AG09309 (cell line): ENCODE measurements around the gene CHURC1.

ENCODE experiments used
- DNase-seq: peaks from one replicate; pipeline ENCODE4 v3.0.0-alpha.2; 2010; ENCODE audit warnings: low read depth
- H3K4me3 ChIP-seq: 2 replicates; pipeline ENCODE4 v1.5.1; 2011; ENCODE audit warnings: mild to moderate bottlenecking, low read depth, low read length, moderate library complexity; ENCODE audit not compliant: control insufficient read depth
- TF ChIP-seq, protein P1 (sequence below): IDR thresholded peaks from 2 replicates; pipeline ENCODE4 v1.5.1; 2011; ENCODE audit warnings: mild to moderate bottlenecking, low read depth, low read length, inconsistent platforms; ENCODE audit not compliant: insufficient read depth, control insufficient read depth; ENCODE audit errors: missing control alignments

Gene CHURC1

DNA sequence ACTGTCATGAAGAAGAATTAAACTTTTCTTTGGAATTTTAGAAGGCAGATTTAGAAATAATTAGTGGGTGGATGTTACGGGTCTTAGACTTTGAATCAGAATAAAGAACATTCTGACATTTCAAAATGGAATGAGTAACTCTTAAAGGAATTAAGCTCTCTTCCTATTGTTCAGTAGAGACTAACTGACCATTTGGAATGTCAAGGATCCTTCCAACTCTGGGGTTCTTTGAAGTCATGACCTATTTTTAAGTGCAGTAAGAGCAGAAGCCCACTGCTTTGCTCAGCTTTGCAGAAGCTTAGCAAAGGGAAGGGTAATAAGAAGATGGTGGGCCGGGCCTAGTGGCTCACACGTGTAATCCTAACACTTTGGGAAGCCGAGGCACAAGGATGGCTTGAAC is 4.0 kb downstream of the CHURC1 start:
- TF ChIP-seq, protein P1, sequence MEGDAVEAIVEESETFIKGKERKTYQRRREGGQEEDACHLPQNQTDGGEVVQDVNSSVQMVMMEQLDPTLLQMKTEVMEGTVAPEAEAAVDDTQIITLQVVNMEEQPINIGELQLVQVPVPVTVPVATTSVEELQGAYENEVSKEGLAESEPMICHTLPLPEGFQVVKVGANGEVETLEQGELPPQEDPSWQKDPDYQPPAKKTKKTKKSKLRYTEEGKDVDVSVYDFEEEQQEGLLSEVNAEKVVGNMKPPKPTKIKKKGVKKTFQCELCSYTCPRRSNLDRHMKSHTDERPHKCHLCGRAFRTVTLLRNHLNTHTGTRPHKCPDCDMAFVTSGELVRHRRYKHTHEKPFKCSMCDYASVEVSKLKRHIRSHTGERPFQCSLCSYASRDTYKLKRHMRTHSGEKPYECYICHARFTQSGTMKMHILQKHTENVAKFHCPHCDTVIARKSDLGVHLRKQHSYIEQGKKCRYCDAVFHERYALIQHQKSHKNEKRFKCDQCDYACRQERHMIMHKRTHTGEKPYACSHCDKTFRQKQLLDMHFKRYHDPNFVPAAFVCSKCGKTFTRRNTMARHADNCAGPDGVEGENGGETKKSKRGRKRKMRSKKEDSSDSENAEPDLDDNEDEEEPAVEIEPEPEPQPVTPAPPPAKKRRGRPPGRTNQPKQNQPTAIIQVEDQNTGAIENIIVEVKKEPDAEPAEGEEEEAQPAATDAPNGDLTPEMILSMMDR, result no peak
- no peak for DNase-seq
- H3K4me3 ChIP-seq, result no peak overlapping the region

DNA sequence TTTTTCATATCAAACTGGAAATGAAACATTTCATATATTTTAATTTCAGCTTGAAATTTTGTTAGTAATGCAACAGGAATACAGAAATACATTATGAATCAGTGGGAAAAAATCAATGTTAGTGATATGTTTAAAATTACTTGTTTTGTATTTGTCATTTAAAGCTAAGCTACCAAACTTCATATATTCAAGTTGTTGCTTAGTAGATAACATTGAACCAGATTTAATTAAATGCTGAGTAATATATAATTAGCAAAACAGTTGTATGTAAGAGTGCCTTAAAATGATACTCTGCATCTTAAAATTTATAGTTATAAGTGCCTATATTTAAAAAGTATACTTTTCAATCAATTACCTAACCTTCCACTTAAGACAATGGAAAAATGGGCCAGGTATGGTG is 5.0 kb downstream of the CHURC1 start:
- no peak for DNase-seq
- TF ChIP-seq, protein P1, result no peak
- H3K4me3 ChIP-seq, result no peak overlapping the region

DNA sequence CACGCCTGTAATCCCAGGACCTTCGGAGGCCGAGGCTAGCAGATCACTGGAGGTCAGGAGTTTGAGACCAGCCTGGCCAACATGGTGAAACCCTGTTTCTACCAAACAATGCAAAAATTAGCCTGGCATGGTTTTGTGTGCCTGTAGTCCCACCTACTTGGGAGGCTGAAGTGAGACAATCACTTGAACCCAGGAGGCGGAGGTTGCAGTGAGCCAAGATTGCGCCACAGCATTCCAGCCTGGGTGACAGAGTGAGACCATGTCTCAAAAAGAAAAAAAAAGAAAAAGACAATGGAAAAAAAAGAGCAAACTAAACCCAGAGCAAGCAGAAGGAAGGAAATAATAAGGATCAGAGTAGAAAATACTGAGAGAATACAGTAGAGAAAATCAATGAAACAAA is 5.4 kb downstream of the CHURC1 start:
- H3K4me3 ChIP-seq, result no peak overlapping the region
- TF ChIP-seq, protein P1, result no peak
- no peak for DNase-seq

DNA sequence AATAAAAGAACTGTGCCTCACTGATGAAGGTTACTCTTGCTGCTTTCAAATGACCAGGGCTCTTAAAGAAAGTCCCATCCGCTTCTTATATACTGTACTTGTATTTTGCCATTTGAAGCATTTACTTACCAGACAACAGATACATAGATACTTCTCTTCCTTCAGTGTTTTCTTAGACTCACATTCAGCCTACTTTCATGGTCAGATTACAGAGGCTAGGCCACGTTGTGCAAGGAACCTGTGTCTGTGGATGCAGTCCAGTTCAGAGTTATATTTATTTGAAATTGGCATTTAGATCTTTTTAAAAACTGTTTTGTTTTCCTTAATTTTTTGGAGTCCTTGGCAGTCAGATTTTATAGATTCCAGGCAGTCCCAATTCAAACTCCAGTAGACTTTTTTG is 6.2 kb downstream of the CHURC1 start:
- TF ChIP-seq, protein P1, result no peak
- no peak overlapping the region for H3K4me3 ChIP-seq
- DNase-seq, result no peak

DNA sequence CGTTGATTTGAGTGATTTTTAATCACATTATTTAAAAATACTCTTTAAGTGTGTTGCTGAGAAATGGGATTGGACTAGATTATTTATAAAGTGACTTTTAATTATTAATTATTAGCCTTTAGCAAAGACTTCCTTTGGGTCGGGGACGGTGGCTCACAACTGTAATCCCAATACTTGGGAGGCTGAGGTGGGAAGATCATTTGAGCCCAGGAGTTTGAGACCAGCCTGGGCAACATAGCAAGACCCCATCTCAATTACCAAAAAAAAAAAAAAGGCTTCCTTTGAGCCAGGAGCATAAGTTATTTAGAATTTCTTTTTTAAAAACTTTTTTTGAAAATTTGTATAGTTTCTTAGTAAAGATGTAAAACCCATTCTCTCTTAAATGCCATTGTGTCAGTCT is 8.8 kb downstream of the CHURC1 start:
- no peak overlapping the region for H3K4me3 ChIP-seq
- TF ChIP-seq, protein P1, result no peak
- no peak for DNase-seq

DNA sequence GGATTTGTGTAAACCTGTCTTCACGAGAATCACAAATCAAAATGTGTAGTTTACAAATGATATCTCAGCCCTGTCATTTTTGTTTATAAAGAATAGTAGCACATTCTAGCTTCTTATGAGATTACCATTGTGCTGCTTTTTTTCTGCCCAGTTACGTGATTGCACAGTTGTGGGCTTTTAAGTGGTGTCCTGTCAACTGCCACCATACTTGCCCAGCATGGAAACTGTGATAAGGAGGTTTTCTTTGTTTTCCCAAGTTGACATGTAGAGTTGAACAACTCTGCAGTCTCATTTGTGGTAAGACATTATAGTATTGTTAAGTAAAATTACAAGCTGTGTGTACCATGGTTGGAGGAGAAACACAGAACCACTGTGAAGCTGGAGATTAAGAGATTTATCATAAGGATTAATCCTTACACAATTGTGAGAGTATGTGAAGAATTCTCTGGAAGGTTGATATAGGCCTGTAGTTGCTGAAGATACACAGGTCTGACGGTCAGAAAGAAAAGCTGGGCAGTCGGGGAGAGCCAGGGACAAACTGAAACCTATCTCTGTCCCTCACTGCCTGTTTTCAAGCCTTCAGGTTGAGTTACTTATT is 12.2 kb downstream of the CHURC1 start:
- no peak overlapping the region for H3K4me3 ChIP-seq
- TF ChIP-seq, protein P1, result no peak
- DNase-seq, result no peak

DNA sequence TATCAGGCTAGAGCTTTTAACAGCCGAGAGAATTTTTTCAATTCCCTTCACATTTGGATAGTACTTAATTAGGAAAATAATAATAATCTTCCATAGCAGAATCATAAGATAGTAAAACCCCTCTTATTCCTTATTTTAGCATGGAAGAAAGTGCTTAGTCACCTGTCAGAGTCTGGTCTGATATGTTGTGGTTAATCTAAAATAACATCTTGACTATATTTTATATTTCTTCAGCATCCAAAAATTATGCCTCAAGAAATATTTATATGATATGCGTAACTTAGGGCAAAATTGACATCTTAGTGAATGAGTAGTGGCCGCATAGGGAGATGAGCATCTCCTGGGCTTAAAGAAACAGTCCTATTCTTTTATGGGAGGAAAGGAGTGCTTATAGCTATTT is 12.8 kb downstream of the CHURC1 start:
- no peak for DNase-seq
- TF ChIP-seq, protein P1, result no peak
- no peak overlapping the region for H3K4me3 ChIP-seq
